OCI-LY7 (cell line): ENCODE results near the gene IRAK3.

Experiments used
- EZH2phosphoT487 ChIP-seq: fragments of 200-600 bp; sonication (generic); IDR thresholded peaks from 2 replicates; pipeline ENCODE4 v1.6.1; 2018; ENCODE audit warnings: low read depth, borderline replicate concordance, mild to moderate bottlenecking, mixed run types, antibody characterized with exemption, low read length, moderate library complexity, mixed read lengths
- TF ChIP-seq, protein P1 (sequence below): fragments of 200-600 bp; sonication (generic); conservative IDR thresholded peaks from 2 replicates; pipeline ENCODE4 v1.5.1; 2014; ENCODE audit warnings: mild to moderate bottlenecking, antibody characterized with exemption, low read length, moderate library complexity, mixed read lengths

DNA sequence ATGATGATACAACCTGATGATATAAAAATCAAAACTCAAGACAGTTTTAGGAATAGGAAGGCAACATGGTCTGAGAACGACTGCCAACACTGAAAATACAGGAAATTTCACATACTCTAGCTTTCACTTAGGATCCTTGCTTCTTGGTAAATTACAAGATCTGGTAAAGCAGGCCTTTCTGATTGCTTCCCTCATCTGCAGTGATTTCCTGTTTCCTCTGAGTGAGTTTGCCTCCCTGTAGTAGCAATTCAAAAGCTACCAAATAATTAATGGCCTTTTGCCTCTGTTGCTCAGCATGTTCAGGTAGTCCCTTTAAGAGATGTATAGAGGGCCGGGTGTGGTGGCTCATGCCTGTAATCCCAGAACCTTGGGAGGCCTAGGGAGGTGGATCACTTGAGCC lies 2.0 kb upstream of the IRAK3 start:
- TF ChIP-seq, protein P1, sequence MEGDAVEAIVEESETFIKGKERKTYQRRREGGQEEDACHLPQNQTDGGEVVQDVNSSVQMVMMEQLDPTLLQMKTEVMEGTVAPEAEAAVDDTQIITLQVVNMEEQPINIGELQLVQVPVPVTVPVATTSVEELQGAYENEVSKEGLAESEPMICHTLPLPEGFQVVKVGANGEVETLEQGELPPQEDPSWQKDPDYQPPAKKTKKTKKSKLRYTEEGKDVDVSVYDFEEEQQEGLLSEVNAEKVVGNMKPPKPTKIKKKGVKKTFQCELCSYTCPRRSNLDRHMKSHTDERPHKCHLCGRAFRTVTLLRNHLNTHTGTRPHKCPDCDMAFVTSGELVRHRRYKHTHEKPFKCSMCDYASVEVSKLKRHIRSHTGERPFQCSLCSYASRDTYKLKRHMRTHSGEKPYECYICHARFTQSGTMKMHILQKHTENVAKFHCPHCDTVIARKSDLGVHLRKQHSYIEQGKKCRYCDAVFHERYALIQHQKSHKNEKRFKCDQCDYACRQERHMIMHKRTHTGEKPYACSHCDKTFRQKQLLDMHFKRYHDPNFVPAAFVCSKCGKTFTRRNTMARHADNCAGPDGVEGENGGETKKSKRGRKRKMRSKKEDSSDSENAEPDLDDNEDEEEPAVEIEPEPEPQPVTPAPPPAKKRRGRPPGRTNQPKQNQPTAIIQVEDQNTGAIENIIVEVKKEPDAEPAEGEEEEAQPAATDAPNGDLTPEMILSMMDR: no peak
- no peak for TF ChIP-seq EZH2phosphoT487
